GM20431 (cell line): ENCODE data around the gene BCS1L.

Experiments used
- in situ Hi-C: fragments of 300-500 bp; cut with MseI, MboI; formaldehyde crosslinking; loops from one replicate; pipeline ENCODE4 v1.15.0; 2020; ENCODE audit warnings: low sequenced_read_pairs; ENCODE audit not compliant: unreplicated experiment

Gene BCS1L

GRCh38 chr2:218659258-218659987 is at the start of gene BCS1L, which contains the start of gene ZNF142:
Gene BCS1L, plus strand, starts transcription at chr2:218659683. Its CDS starts 1,305 bp downstream, at chr2:218660988.
Gene ZNF142, minus strand, starts transcription at chr2:218659623. Its CDS starts 3,194 bp downstream, at chr2:218656429.
- in situ Hi-C loops = loop anchor here (25.0 kb wide), 2 partner anchors 178 to 247 kb away; partner anchors contain the start of genes PRKAG3 and VIL1

- in situ Hi-C loops = no loop called here
These were observed 43.6 kb upstream of the BCS1L start for GRCh38 chr2:218615868-218616315.

- in situ Hi-C loops = no loop called here
These were observed 41.2 kb upstream of the BCS1L start for GRCh38 chr2:218618102-218618860.

- in situ Hi-C loops = no loop called here
These were observed 38.5 kb upstream of the BCS1L start for GRCh38 chr2:218621007-218621406.

GRCh38 chr2:218622606-218623365 is 36.7 kb upstream of the BCS1L start:
- in situ Hi-C loops = no loop called here

GRCh38 chr2:218623366-218623705 is 36.1 kb upstream of the BCS1L start:
- in situ Hi-C loops = no loop called here

GRCh38 chr2:218626369-218626768 is 33.1 kb upstream of the BCS1L start:
- in situ Hi-C loops = no loop called here

GRCh38 chr2:218627939-218628338 is 31.5 kb upstream of the BCS1L start:
- in situ Hi-C loops = no loop called here

GRCh38 chr2:218631837-218632236 is 27.6 kb upstream of the BCS1L start:
- in situ Hi-C loops = no loop called here

- in situ Hi-C loops = no loop called here
These were observed 23.8 kb upstream of the BCS1L start for GRCh38 chr2:218635719-218636118.

GRCh38 chr2:218638372-218638771 is 21.1 kb upstream of the BCS1L start:
- in situ Hi-C loops = no loop called here

GRCh38 chr2:218642121-218642656 is 17.3 kb upstream of the BCS1L start:
- in situ Hi-C loops = no loop called here

GRCh38 chr2:218642786-218643185 is 16.7 kb upstream of the BCS1L start:
- in situ Hi-C loops = no loop called here

GRCh38 chr2:218643751-218644310 is 15.7 kb upstream of the BCS1L start:
- in situ Hi-C loops = no loop called here

- in situ Hi-C loops = no loop called here
These were observed 14.8 kb upstream of the BCS1L start for GRCh38 chr2:218644721-218645120.

GRCh38 chr2:218645126-218645525 is 14.4 kb upstream of the BCS1L start:
- in situ Hi-C loops = no loop called here

- in situ Hi-C loops = no loop called here
These were observed 11.2 kb upstream of the BCS1L start for GRCh38 chr2:218648088-218648786.

GRCh38 chr2:218648787-218649100 is 10.7 kb upstream of the BCS1L start:
- in situ Hi-C loops = no loop called here

- in situ Hi-C loops = loop anchor here (25.0 kb wide), 2 partner anchors 182 to 243 kb away; partner anchors contain the start of genes PRKAG3 and VIL1
These were observed 3.7 kb upstream of the BCS1L start for GRCh38 chr2:218655751-218656150.
